H1 (cell line): ENCODE data around the gene AWAT2. TPM values are rescaled to one million over a fixed set of nuclear protein-coding genes. Genes with fewer than 3 reads are reported as not detected.

Experiments used
- BCL11A ChIP-seq, 2 experiments: IDR thresholded peaks; one replicate each; pipeline ENCODE4 v1.6.1; 2011; ENCODE audit warnings: low read depth in 2 of 2, low read length in 2 of 2, mild to moderate bottlenecking in 2 of 2
- polyA plus RNA-seq, 7 experiments: library from polyadenylated mRNA; depleted of rRNA in 3 of 7; stranded (reverse) in 5 of 7; unstranded in 2 of 7; fragments of >200 nt in 5 of 7; fragments of 200-250 nt in 2 of 7; gene quantifications; 1 replicate in 5 of 7; 2 replicates in 1 of 7; 4 replicates in 1 of 7; pipeline versions ENCODE4 v1.2.1 to v1.2.3, GENCODE V29; 2011 to 2013; ENCODE audit warnings: missing spikeins in 2 of 7, mixed read lengths in 2 of 7
- total RNA-seq: library from RNA; stranded (reverse); fragmentation: NEBNext Ultra II Directional; extraction: Animal tissue kit (Norgen Biotek cat#: 25700); gene quantifications from 2 replicates; pipeline ENCODE4 v1.2.1, GENCODE V29; 2021
- TF ChIP-seq, protein P1 (sequence below): IDR thresholded peaks from 2 replicates; pipeline ENCODE4 v1.6.1; 2012; ENCODE audit warnings: low read length, inconsistent platforms

The AWAT2 gene
- total and polyA plus RNA-seq, 2 of the 8 experiments (the other 6 are each of a cell fraction or from before 2014, with no cell fraction given): not detected

DNA sequence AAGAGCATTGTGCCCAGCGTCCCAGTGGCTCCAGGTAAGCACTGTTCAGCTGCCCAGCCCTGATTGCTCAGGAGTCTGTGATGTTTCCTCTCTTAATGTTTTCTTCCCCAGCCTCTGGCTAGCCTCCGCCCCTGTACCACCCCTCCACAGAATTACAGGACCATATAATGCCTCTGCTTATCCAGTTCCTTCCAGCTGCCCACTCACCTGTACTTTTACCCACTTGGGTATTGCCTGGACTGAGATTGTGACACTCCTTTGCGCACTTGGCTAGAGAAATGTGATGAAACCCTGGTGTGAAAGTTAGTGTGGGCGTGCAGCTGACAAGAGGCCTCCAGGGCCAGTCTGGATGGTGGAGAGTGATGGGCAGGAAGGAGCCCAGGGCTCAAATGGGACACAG lies at the start of gene AWAT2 (continued):
- TF ChIP-seq, protein P1, sequence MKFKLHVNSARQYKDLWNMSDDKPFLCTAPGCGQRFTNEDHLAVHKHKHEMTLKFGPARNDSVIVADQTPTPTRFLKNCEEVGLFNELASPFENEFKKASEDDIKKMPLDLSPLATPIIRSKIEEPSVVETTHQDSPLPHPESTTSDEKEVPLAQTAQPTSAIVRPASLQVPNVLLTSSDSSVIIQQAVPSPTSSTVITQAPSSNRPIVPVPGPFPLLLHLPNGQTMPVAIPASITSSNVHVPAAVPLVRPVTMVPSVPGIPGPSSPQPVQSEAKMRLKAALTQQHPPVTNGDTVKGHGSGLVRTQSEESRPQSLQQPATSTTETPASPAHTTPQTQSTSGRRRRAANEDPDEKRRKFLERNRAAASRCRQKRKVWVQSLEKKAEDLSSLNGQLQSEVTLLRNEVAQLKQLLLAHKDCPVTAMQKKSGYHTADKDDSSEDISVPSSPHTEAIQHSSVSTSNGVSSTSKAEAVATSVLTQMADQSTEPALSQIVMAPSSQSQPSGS: no peak
- no peak for TF ChIP-seq BCL11A (IDR thresholded peaks at IDR 0.05; ENCODE audit: low read depth in 2 of 2, low read length in 2 of 2)
